H54 (cell line): ENCODE data around the gene TFG.
A peak's percentile ranks its signal among the peaks of the same experiment; 100 is the strongest.

Source experiments
- DNase-seq: peaks from one replicate; pipeline ENCODE4 v3.0.0; 2011; ENCODE audit warnings: low spot score, mixed read lengths; ENCODE audit not compliant: insufficient read length
- FAIRE-seq: peaks from 3 replicates; lab custom pipeline; 2011; peaks lifted over from hg19 to GRCh38; lab: Jason Lieb, UNC
- POLR2A ChIP-seq: IDR thresholded peaks from 2 replicates; pipeline ENCODE4 v1.6.1; 2011; ENCODE audit warnings: low read depth, mild to moderate bottlenecking, low read length

Gene TFG

GRCh38 chr3:100717637-100718487 is 8.6 kb downstream of the TFG start:
- no peak for TF ChIP-seq POLR2A
- DNase-seq, result no peak
- peak; percentile 55 for FAIRE-seq

- no peak for DNase-seq
- TF ChIP-seq POLR2A, result no peak
- FAIRE-seq, result no peak
Measured at GRCh38 chr3:100719136-100719535, 9.8 kb downstream of the TFG start.

GRCh38 chr3:100720426-100720825 is 11.1 kb downstream of the TFG start:
- no peak for FAIRE-seq
- no peak for TF ChIP-seq POLR2A
- no peak for DNase-seq

- TF ChIP-seq POLR2A, result no peak
- FAIRE-seq (no peak), DNase-seq (no peak)
Measured at GRCh38 chr3:100725935-100726513, 16.7 kb downstream of the TFG start.

GRCh38 chr3:100726706-100727105 is 17.4 kb downstream of the TFG start:
- no peak for DNase-seq

GRCh38 chr3:100730524-100730923 is 21.2 kb downstream of the TFG start:
- DNase-seq, result no peak
- FAIRE-seq, result no peak
- TF ChIP-seq POLR2A, result no peak

More at GRCh38 chr3:100726706-100727105, 17.4 kb downstream of the TFG start:
- no peak for TF ChIP-seq POLR2A
- FAIRE-seq, result peak; percentile 41

GRCh38 chr3:100732435-100732834 is 23.1 kb downstream of the TFG start:
- no peak for DNase-seq
- no peak for TF ChIP-seq POLR2A
- peak; percentile 64 for FAIRE-seq

- DNase-seq (no peak), FAIRE-seq (peak; percentile 69)
- no peak for TF ChIP-seq POLR2A
Measured at GRCh38 chr3:100737334-100737733, 28.0 kb downstream of the TFG start.

- TF ChIP-seq POLR2A, result no peak
- DNase-seq (no peak), FAIRE-seq (peak; percentile 52)
Measured at GRCh38 chr3:100740207-100740606, 30.9 kb downstream of the TFG start.

GRCh38 chr3:100743535-100743934 is 34.2 kb downstream of the TFG start:
- no peak for TF ChIP-seq POLR2A
- FAIRE-seq, result no peak
- no peak for DNase-seq

GRCh38 chr3:100744671-100745070 is 35.4 kb downstream of the TFG start:
- TF ChIP-seq POLR2A, result no peak
- no peak for FAIRE-seq

GRCh38 chr3:100745617-100746016 is 36.3 kb downstream of the TFG start:
- TF ChIP-seq POLR2A, result no peak
- FAIRE-seq, result no peak
- DNase-seq, result no peak

More at GRCh38 chr3:100744671-100745070, 35.4 kb downstream of the TFG start:
- no peak for DNase-seq

- no peak for TF ChIP-seq POLR2A
- FAIRE-seq (no peak), DNase-seq (no peak)
Measured at GRCh38 chr3:100746092-100746491, 36.8 kb downstream of the TFG start.

- FAIRE-seq (no peak), DNase-seq (no peak)
- no peak for TF ChIP-seq POLR2A
Measured at GRCh38 chr3:100748220-100748619, 38.9 kb downstream of the TFG start.

GRCh38 chr3:100748967-100749366 is 39.7 kb downstream of the TFG start:
- TF ChIP-seq POLR2A, result no peak
- FAIRE-seq (no peak), DNase-seq (no peak)

- no peak for TF ChIP-seq POLR2A
- FAIRE-seq (no peak), DNase-seq (no peak)
Measured at GRCh38 chr3:100753846-100754245, 44.6 kb downstream of the TFG start.
